Measurements from ENCODE around the gene ABCC4. TPM values are rescaled to one million over a fixed set of nuclear protein-coding genes. Genes with fewer than 3 reads are reported as not detected.
A peak's percentile ranks its signal among the peaks of the same experiment; 100 is the strongest.

The ABCC4 gene
- total RNA-seq, 2 donors from 2014 or later: 11.4 to 14.7 TPM

- intact Hi-C loops (cut with DNase I): no loop called here
- no peak for DNase-seq
Measured at GRCh38 chr13:95226476-95226875, 74.8 kb downstream of the ABCC4 start.

GRCh38 chr13:95226050-95226449 is 75.2 kb downstream of the ABCC4 start:
- H3K9ac ChIP-seq (ENCODE audit: low read depth in 2 of 2, low read length in 2 of 2): no peak overlapping the region
- TF ChIP-seq CTCF (IDR thresholded peaks at IDR 0.05): no peak
- no peaks in the 10 kb centered on the region for H3K27me3 ChIP-seq
- H3K36me3 ChIP-seq: no peaks in the 10 kb centered on the region
- peak overlapping the region; percentile 47 for H3K27ac ChIP-seq
- intact Hi-C loops (cut with DNase I): no loop called here
- no peaks in the 10 kb centered on the region for H3K4me1 ChIP-seq
- H3K4me3 ChIP-seq: no peak overlapping the region
- no peak for DNase-seq
- H3K9me3 ChIP-seq: no peaks in the 10 kb centered on the region

More at GRCh38 chr13:95226476-95226875, 74.8 kb downstream of the ABCC4 start:
- no peak for TF ChIP-seq CTCF (IDR thresholded peaks at IDR 0.05)
- Histone ChIP-seq H3K27me3 (no peaks in the 10 kb centered on the region), H3K4me3 (no peak overlapping the region), H3K9me3 (no peaks in the 10 kb centered on the region), H3K9ac (ENCODE audit: low read depth in 2 of 2, low read length in 2 of 2) (no peak overlapping the region), H3K4me1 (no peaks in the 10 kb centered on the region), H3K36me3 (no peaks in the 10 kb centered on the region), H3K27ac (peak overlapping the region; percentile 47)

GRCh38 chr13:95224064-95224463 is 77.2 kb downstream of the ABCC4 start:
- no peak for DNase-seq
- Histone ChIP-seq H3K27me3 (no peaks in the 10 kb centered on the region), H3K4me3 (no peak overlapping the region), H3K36me3 (no peaks in the 10 kb centered on the region), H3K27ac (no peak overlapping the region), H3K9ac (ENCODE audit: low read depth in 2 of 2, low read length in 2 of 2) (no peak overlapping the region), H3K9me3 (no peaks in the 10 kb centered on the region), H3K4me1 (no peaks in the 10 kb centered on the region)
- intact Hi-C loops (cut with DNase I): no loop called here
- TF ChIP-seq CTCF (IDR thresholded peaks at IDR 0.05): no peak

- intact Hi-C loops (cut with DNase I): no loop called here
- no peaks in the 10 kb centered on the region for H3K4me1 ChIP-seq
- no peak for DNase-seq
- H3K27ac ChIP-seq: no peak overlapping the region
- H3K4me3 ChIP-seq: no peak overlapping the region
- no peak for TF ChIP-seq CTCF (IDR thresholded peaks at IDR 0.05)
- H3K9me3 ChIP-seq: no peaks in the 10 kb centered on the region
- no peak overlapping the region for H3K9ac ChIP-seq (ENCODE audit: low read depth in 2 of 2, low read length in 2 of 2)
- no peaks in the 10 kb centered on the region for H3K36me3 ChIP-seq
- no peaks in the 10 kb centered on the region for H3K27me3 ChIP-seq
Measured at GRCh38 chr13:95222733-95223018, 78.6 kb downstream of the ABCC4 start.

GRCh38 chr13:95221971-95222732 is 79.1 kb downstream of the ABCC4 start:
- DNase-seq: no peak
- Histone ChIP-seq H3K27me3 (no peaks in the 10 kb centered on the region), H3K27ac (peak overlapping the region; percentile 11), H3K36me3 (no peaks in the 10 kb centered on the region), H3K4me3 (no peak overlapping the region), H3K4me1 (no peaks in the 10 kb centered on the region), H3K9me3 (no peaks in the 10 kb centered on the region), H3K9ac (ENCODE audit: low read depth in 2 of 2, low read length in 2 of 2) (no peak overlapping the region)
- intact Hi-C loops (cut with DNase I): no loop called here
- TF ChIP-seq CTCF (IDR thresholded peaks at IDR 0.05): no peak
